ENCODE data around the gene KNDC1. TPM values are rescaled to one million over a fixed set of nuclear protein-coding genes. Genes with fewer than 3 reads are reported as not detected.

KNDC1 gene
- total and polyA plus RNA-seq, 2 experiments from 2014 or later: 1.8 to 16.0 TPM

DNA sequence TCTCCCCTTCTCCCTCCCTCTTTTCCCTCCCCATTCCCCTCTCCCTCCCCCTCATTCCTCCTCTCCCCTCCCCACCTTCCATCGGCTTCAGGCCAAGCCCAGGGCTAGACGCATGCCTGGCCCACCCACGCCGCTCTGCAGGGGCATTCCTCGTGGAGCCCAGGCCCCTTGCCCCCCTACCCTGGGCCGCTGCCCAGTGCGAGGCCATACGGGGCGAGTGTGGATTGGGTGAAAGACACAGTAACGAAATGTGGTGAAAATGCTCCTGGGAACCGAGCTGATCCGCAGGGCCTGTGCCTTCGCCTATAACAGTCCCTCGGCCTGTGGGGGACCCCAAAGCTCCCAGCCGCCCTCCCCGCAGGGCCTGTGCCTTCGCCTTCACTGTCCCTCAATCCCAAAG, 44.0 kb upstream of the KNDC1 start (continued):
- TF ChIP-seq ZNF462 (CRISPR knock-in tag; IDR thresholded peaks at IDR 0.05) (no peak), CREB1 (CRISPR knock-in tag; IDR thresholded peaks at IDR 0.05; ENCODE audit: low read depth) (no peak), NANOG (IDR thresholded peaks at IDR 0.05; ENCODE audit: borderline replicate concordance) (no peak), EZH2 (IDR thresholded peaks at IDR 0.05; ENCODE audit: low read depth, unreplicated experiment) (no peak)

DNA sequence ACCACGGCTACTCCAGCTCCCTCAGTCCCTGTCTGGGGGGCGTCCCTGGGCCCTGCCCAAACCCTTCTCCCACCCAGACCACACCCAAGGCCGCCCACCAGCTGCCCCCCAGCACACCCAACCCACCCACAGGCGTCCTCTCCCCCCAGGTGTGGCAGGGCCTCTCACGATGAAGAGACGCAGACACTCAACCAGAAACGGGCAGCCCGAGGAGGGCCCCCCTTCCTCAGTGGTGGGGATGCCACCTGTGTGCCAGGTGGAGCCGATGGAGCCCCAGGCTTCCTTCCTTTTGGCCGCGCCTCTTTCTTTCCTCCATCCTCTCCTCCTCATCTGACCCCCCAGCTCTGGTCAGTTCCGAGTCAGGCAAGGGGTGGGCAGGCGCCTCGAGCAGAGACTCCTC, 43.6 kb upstream of the KNDC1 start:
- H3K27ac Mint-ChIP-seq: no peak overlapping the region
- no peaks in the 10 kb centered on the region for H4K20me1 ChIP-seq (replicated peaks; ENCODE audit: insufficient read depth)
- TF ChIP-seq POLR2AphosphoS5 (IDR thresholded peaks at IDR 0.05; ENCODE audit: low read depth): no peak
- TF ChIP-seq EZH2 (IDR thresholded peaks at IDR 0.05; ENCODE audit: low read depth, unreplicated experiment): no peak
- no peak for TF ChIP-seq ZNF114 (CRISPR knock-in tag; IDR thresholded peaks at IDR 0.05)
- TF ChIP-seq, protein P1, sequence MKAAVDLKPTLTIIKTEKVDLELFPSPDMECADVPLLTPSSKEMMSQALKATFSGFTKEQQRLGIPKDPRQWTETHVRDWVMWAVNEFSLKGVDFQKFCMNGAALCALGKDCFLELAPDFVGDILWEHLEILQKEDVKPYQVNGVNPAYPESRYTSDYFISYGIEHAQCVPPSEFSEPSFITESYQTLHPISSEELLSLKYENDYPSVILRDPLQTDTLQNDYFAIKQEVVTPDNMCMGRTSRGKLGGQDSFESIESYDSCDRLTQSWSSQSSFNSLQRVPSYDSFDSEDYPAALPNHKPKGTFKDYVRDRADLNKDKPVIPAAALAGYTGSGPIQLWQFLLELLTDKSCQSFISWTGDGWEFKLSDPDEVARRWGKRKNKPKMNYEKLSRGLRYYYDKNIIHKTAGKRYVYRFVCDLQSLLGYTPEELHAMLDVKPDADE (IDR thresholded peaks at IDR 0.05): no peak
- no peak for TF ChIP-seq CREB1 (CRISPR knock-in tag; IDR thresholded peaks at IDR 0.05; ENCODE audit: low read depth)
- TF ChIP-seq EZH2phosphoT487 (IDR thresholded peaks at IDR 0.05; ENCODE audit: unreplicated experiment): no peak
- no peak for TF ChIP-seq JUNB (IDR thresholded peaks at IDR 0.05; ENCODE audit: unreplicated experiment)
- TF ChIP-seq ZNF331 (CRISPR knock-in tag; IDR thresholded peaks at IDR 0.05; ENCODE audit: low read depth): no peak
- no peak for TF ChIP-seq CTCF (conservative IDR thresholded peaks at IDR 0.05; ENCODE audit: low read depth in 2 of 2)
- no peak for TF ChIP-seq NANOG (IDR thresholded peaks at IDR 0.05; ENCODE audit: borderline replicate concordance)

More for the DNA sequence above, 43.6 kb upstream of the KNDC1 start:
- Mint-ChIP-seq H3K4me3 (no peak overlapping the region), H3K36me3 (ENCODE audit: low read depth) (no peaks in the 10 kb centered on the region), H3K27me3 (ENCODE audit: insufficient read depth, low read depth, poor library complexity) (peaks cover 4% of the 10 kb centered on the region), H3K9me3 (peaks cover 6% of the 10 kb centered on the region; the same call in 2 of the 3 replicates), H3K4me1 (no peaks in the 10 kb centered on the region)
- H3F3A ChIP-seq (replicated peaks; ENCODE audit: low read depth): no peaks in the 10 kb centered on the region
- H3K36me3 ChIP-seq (ENCODE audit: insufficient read depth): no peaks in the 10 kb centered on the region
- H3K4me2 ChIP-seq: no peak overlapping the region
- H3K27ac ChIP-seq (ENCODE audit: low read depth): no peak overlapping the region
- H3K79me2 ChIP-seq (replicated peaks; ENCODE audit: insufficient read depth): no peaks in the 10 kb centered on the region
- H3K4me1 ChIP-seq (ENCODE audit: insufficient read depth): no peaks in the 10 kb centered on the region
- no peaks in the 10 kb centered on the region for H3K9me2 ChIP-seq (ENCODE audit: insufficient read depth)
- H3K4me3 ChIP-seq: no peak overlapping the region
- DNase-seq (ENCODE audit: low spot score): no peak
- H3K27me3 ChIP-seq (ENCODE audit: insufficient read depth): no peaks in the 10 kb centered on the region
- no peak overlapping the region for H2AFZ ChIP-seq
- ATAC-seq: no peak

Data from GM23338 (cell line).